GM23338 (cell line): Measurements from ENCODE around the gene PLEKHD1. TPM values are rescaled to one million over a fixed set of nuclear protein-coding genes. Genes with fewer than 3 reads are reported as not detected.
A peak's percentile ranks its signal among the peaks of the same experiment; 100 is the strongest.

ENCODE experiments used
- ATAC-seq: fragments of 200-7000 bp; cut with Tn5 transposase; 3 replicates; pipeline ENCODE4 v1.9.1; 2020
- DNase-seq: peaks from one replicate; pipeline ENCODE4 v3.0.0-alpha.2; 2015; ENCODE audit warnings: low spot score
- H2AFZ ChIP-seq: fragments of 200-600 bp; sonication (generic); 2 replicates; pipeline ENCODE4 v1.8.0; 2016; ENCODE audit warnings: antibody characterized with exemption, mild to moderate bottlenecking, moderate library complexity
- H3F3A ChIP-seq: fragments of 200-600 bp; sonication (generic); replicated peaks from 2 replicates; pipeline ENCODE4 v1.8.0; 2017; ENCODE audit warnings: antibody characterized with exemption, mixed run types, low read depth
- H3K27ac ChIP-seq: fragments of 200-600 bp; sonication (generic); 2 replicates; pipeline ENCODE4 v1.6.1; 2016; ENCODE audit warnings: low read depth
- H3K27me3 ChIP-seq: fragments of 200-600 bp; sonication (generic); 2 replicates; pipeline ENCODE4 v1.8.0; 2016; ENCODE audit warnings: mild to moderate bottlenecking, mixed run types, moderate library complexity; ENCODE audit not compliant: insufficient read depth
- H3K36me3 ChIP-seq: fragments of 200-600 bp; sonication (generic); 2 replicates; pipeline ENCODE4 v1.8.0; 2016; ENCODE audit warnings: mild to moderate bottlenecking; ENCODE audit not compliant: insufficient read depth
- H3K4me1 ChIP-seq: fragments of 200-600 bp; sonication (generic); 2 replicates; pipeline ENCODE4 v1.8.0; 2016; ENCODE audit warnings: mild to moderate bottlenecking, moderate library complexity; ENCODE audit not compliant: insufficient read depth
- H3K4me2 ChIP-seq: fragments of 200-600 bp; sonication (generic); 2 replicates; pipeline ENCODE4 v1.7.1; 2017; ENCODE audit warnings: mixed run types
- H3K4me3 ChIP-seq: fragments of 200-600 bp; sonication (generic); 2 replicates; pipeline ENCODE4 v1.6.1; 2016; ENCODE audit warnings: mixed run types
- H3K79me2 ChIP-seq: fragments of 200-600 bp; sonication (generic); replicated peaks from 2 replicates; pipeline ENCODE4 v1.8.0; 2017; ENCODE audit warnings: mild to moderate bottlenecking; ENCODE audit not compliant: insufficient read depth
- H3K9me2 ChIP-seq: fragments of 200-600 bp; sonication (generic); 2 replicates; pipeline ENCODE4 v1.8.0; 2017; ENCODE audit not compliant: insufficient read depth
- H4K20me1 ChIP-seq: fragments of 200-600 bp; sonication (generic); replicated peaks from 2 replicates; pipeline ENCODE4 v1.8.0; 2017; ENCODE audit warnings: mild to moderate bottlenecking; ENCODE audit not compliant: insufficient read depth
- H3K27ac Mint-ChIP-seq: 2 replicates; pipeline ENCODE4 v1.8.0; 2020; ENCODE audit warnings: inconsistent platforms, mild to moderate bottlenecking, moderate library complexity, mixed read lengths
- H3K27me3 Mint-ChIP-seq: 3 replicates; pipeline ENCODE4 v1.8.0; 2022; ENCODE audit warnings: low read depth, mild to moderate bottlenecking, moderate library complexity, mixed read lengths, inconsistent platforms; ENCODE audit not compliant: insufficient read depth, poor library complexity
- H3K36me3 Mint-ChIP-seq: 3 replicates; pipeline ENCODE4 v1.8.0; 2021; ENCODE audit warnings: low read depth, mild to moderate bottlenecking, inconsistent platforms, moderate library complexity, mixed read lengths
- H3K4me1 Mint-ChIP-seq: 3 replicates; pipeline ENCODE4 v1.8.0; 2020; ENCODE audit warnings: mild to moderate bottlenecking, inconsistent platforms, mixed read lengths
- H3K4me3 Mint-ChIP-seq: 3 replicates; pipeline ENCODE4 v1.8.0; 2021; ENCODE audit warnings: moderate library complexity, mild to moderate bottlenecking, inconsistent platforms, mixed read lengths
- H3K9me3 Mint-ChIP-seq: 3 replicates; pipeline ENCODE4 v1.8.0; 2020; ENCODE audit warnings: moderate library complexity, mild to moderate bottlenecking, inconsistent platforms, mixed read lengths
- polyA plus RNA-seq: library from polyadenylated mRNA; unstranded; fragments of >200 nt; fragmentation: Nextera tagmentation; extraction: Ambion mirVana; gene quantifications from 2 replicates; pipeline ENCODE4 v1.2.1, GENCODE V29; 2016
- total RNA-seq: library from RNA; depleted of rRNA; stranded (reverse); fragments of >200 nt; shearing (Covaris generic); gene quantifications from 2 replicates; pipeline ENCODE4 v1.2.3, GENCODE V29; 2014
- TF ChIP-seq, protein P1 (sequence below): IDR thresholded peaks from 2 replicates; pipeline ENCODE4 v1.6.1; 2016; ENCODE audit warnings: antibody characterized with exemption
- TF ChIP-seq, protein P2 (sequence below): IDR thresholded peaks from one replicate; pipeline ENCODE4 v1.6.1; 2018; ENCODE audit warnings: antibody characterized with exemption; ENCODE audit not compliant: unreplicated experiment
- TF ChIP-seq, protein P3 (sequence below): fragments of 250-450 bp; sonication (Bioruptor Pico); IDR thresholded peaks from 2 replicates; pipeline ENCODE4 v1.5.0; 2020; ENCODE audit warnings: mild to moderate bottlenecking, moderate library complexity

The PLEKHD1 gene
- total and polyA plus RNA-seq, 2 experiments from 2014 or later: 0.19 to 0.28 TPM

DNA sequence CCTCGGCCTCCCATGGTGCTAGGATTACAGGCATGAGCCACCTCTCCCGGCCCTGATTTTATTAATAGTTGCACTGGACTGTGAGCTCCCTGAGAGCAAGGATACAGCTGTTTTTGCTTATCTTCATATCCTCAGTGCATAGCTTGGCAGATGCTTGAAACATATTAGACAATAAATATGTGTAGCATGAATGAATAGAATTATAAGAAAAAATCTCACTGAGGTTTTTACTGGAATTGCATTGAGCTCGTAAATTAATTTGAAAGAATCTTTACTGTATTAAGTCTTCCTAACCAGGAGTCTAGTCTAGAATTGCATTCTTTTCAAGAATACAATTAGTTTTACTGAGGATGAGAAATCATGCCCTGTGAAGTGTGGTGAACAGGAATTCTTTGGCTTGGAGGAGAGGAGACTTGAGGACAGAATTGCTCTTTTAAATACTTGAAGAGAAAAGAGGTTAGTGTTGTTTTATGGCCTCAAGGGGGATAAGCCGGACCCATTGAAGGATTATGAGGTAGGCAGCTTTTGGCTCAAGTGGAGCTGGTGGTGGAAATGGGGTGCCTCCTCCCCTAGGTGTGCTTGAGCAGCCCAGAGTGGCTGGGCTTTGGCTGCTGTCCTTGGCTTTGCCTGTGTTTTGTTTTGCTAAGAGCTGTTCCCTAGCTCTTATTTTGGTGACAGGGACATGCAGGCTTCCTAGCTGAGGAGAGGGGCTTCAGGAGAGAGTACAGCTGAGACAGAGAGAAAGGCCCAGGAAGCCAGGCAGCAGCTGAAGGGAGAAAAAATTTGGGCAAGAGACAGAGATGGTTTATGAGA, 34.0 kb downstream of the PLEKHD1 start:
- no peak for DNase-seq
- H3K27me3 ChIP-seq: no peaks in the 10 kb centered on the region
- H3K27ac Mint-ChIP-seq: 0 out of 2 replicates have a peak overlapping the region, but pooled peaks have one; percentile 23
- no peaks in the 10 kb centered on the region for H3F3A ChIP-seq
- H3K27me3 Mint-ChIP-seq: peaks cover 7% of the 10 kb centered on the region
- no peak overlapping the region for H3K27ac ChIP-seq
- H4K20me1 ChIP-seq: no peaks in the 10 kb centered on the region
- H3K4me3 ChIP-seq: no peak overlapping the region
- TF ChIP-seq, protein P1, sequence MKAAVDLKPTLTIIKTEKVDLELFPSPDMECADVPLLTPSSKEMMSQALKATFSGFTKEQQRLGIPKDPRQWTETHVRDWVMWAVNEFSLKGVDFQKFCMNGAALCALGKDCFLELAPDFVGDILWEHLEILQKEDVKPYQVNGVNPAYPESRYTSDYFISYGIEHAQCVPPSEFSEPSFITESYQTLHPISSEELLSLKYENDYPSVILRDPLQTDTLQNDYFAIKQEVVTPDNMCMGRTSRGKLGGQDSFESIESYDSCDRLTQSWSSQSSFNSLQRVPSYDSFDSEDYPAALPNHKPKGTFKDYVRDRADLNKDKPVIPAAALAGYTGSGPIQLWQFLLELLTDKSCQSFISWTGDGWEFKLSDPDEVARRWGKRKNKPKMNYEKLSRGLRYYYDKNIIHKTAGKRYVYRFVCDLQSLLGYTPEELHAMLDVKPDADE: no peak
- TF ChIP-seq, protein P2, sequence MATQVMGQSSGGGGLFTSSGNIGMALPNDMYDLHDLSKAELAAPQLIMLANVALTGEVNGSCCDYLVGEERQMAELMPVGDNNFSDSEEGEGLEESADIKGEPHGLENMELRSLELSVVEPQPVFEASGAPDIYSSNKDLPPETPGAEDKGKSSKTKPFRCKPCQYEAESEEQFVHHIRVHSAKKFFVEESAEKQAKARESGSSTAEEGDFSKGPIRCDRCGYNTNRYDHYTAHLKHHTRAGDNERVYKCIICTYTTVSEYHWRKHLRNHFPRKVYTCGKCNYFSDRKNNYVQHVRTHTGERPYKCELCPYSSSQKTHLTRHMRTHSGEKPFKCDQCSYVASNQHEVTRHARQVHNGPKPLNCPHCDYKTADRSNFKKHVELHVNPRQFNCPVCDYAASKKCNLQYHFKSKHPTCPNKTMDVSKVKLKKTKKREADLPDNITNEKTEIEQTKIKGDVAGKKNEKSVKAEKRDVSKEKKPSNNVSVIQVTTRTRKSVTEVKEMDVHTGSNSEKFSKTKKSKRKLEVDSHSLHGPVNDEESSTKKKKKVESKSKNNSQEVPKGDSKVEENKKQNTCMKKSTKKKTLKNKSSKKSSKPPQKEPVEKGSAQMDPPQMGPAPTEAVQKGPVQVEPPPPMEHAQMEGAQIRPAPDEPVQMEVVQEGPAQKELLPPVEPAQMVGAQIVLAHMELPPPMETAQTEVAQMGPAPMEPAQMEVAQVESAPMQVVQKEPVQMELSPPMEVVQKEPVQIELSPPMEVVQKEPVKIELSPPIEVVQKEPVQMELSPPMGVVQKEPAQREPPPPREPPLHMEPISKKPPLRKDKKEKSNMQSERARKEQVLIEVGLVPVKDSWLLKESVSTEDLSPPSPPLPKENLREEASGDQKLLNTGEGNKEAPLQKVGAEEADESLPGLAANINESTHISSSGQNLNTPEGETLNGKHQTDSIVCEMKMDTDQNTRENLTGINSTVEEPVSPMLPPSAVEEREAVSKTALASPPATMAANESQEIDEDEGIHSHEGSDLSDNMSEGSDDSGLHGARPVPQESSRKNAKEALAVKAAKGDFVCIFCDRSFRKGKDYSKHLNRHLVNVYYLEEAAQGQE: no peak
- TF ChIP-seq, protein P3, sequence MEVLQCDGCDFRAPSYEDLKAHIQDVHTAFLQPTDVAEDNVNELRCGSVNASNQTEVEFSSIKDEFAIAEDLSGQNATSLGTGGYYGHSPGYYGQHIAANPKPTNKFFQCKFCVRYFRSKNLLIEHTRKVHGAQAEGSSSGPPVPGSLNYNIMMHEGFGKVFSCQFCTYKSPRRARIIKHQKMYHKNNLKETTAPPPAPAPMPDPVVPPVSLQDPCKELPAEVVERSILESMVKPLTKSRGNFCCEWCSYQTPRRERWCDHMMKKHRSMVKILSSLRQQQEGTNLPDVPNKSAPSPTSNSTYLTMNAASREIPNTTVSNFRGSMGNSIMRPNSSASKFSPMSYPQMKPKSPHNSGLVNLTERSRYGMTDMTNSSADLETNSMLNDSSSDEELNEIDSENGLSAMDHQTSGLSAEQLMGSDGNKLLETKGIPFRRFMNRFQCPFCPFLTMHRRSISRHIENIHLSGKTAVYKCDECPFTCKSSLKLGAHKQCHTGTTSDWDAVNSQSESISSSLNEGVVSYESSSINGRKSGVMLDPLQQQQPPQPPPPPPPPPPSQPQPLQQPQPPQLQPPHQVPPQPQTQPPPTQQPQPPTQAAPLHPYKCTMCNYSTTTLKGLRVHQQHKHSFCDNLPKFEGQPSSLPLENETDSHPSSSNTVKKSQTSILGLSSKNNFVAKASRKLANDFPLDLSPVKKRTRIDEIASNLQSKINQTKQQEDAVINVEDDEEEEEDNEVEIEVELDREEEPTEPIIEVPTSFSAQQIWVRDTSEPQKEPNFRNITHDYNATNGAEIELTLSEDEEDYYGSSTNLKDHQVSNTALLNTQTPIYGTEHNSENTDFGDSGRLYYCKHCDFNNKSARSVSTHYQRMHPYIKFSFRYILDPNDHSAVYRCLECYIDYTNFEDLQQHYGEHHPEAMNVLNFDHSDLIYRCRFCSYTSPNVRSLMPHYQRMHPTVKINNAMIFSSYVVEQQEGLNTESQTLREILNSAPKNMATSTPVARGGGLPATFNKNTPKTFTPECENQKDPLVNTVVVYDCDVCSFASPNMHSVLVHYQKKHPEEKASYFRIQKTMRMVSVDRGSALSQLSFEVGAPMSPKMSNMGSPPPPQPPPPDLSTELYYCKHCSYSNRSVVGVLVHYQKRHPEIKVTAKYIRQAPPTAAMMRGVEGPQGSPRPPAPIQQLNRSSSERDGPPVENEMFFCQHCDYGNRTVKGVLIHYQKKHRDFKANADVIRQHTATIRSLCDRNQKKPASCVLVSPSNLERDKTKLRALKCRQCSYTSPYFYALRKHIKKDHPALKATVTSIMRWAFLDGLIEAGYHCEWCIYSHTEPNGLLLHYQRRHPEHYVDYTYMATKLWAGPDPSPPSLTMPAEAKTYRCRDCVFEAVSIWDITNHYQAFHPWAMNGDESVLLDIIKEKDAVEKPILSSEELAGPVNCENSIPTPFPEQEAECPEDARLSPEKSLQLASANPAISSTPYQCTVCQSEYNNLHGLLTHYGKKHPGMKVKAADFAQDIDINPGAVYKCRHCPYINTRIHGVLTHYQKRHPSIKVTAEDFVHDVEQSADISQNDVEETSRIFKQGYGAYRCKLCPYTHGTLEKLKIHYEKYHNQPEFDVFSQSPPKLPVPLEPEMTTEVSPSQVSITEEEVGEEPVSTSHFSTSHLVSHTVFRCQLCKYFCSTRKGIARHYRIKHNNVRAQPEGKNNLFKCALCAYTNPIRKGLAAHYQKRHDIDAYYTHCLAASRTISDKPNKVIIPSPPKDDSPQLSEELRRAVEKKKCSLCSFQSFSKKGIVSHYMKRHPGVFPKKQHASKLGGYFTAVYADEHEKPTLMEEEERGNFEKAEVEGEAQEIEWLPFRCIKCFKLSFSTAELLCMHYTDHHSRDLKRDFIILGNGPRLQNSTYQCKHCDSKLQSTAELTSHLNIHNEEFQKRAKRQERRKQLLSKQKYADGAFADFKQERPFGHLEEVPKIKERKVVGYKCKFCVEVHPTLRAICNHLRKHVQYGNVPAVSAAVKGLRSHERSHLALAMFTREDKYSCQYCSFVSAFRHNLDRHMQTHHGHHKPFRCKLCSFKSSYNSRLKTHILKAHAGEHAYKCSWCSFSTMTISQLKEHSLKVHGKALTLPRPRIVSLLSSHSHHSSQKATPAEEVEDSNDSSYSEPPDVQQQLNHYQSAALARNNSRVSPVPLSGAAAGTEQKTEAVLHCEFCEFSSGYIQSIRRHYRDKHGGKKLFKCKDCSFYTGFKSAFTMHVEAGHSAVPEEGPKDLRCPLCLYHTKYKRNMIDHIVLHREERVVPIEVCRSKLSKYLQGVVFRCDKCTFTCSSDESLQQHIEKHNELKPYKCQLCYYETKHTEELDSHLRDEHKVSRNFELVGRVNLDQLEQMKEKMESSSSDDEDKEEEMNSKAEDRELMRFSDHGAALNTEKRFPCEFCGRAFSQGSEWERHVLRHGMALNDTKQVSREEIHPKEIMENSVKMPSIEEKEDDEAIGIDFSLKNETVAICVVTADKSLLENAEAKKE: no peak
- H2AFZ ChIP-seq: no peak overlapping the region; the same call in 1 of the 2 replicates
- no peaks in the 10 kb centered on the region for H3K79me2 ChIP-seq
- ATAC-seq: peak; percentile 76
- no peaks in the 10 kb centered on the region for H3K9me2 ChIP-seq
- H3K4me2 ChIP-seq: no peak overlapping the region
- H3K36me3 ChIP-seq: no peaks in the 10 kb centered on the region
- no peaks in the 10 kb centered on the region; the same call in 2 of the 3 replicates for H3K36me3 Mint-ChIP-seq
- no peak overlapping the region for H3K4me3 Mint-ChIP-seq
- H3K4me1 ChIP-seq: peaks cover 17% of the 10 kb centered on the region; the same call in 1 of the 2 replicates
- H3K4me1 Mint-ChIP-seq: peaks cover 23% of the 10 kb centered on the region
- peaks cover 3% of the 10 kb centered on the region; the same call in 2 of the 3 replicates for H3K9me3 Mint-ChIP-seq
